GOT3 (cell line): ENCODE data around the gene WDR53.
"Not testable (repeated sequence)": the region's sequence is repeated elsewhere in the genome, so short reads cannot be mapped to it uniquely, and the experiment has no call there.

Source experiments
- DNase-seq: peaks from one replicate; lab custom pipeline; 2025; ENCODE audit warnings: mixed read lengths; lab: John Stamatoyannopoulos, UW

Gene WDR53

DNA sequence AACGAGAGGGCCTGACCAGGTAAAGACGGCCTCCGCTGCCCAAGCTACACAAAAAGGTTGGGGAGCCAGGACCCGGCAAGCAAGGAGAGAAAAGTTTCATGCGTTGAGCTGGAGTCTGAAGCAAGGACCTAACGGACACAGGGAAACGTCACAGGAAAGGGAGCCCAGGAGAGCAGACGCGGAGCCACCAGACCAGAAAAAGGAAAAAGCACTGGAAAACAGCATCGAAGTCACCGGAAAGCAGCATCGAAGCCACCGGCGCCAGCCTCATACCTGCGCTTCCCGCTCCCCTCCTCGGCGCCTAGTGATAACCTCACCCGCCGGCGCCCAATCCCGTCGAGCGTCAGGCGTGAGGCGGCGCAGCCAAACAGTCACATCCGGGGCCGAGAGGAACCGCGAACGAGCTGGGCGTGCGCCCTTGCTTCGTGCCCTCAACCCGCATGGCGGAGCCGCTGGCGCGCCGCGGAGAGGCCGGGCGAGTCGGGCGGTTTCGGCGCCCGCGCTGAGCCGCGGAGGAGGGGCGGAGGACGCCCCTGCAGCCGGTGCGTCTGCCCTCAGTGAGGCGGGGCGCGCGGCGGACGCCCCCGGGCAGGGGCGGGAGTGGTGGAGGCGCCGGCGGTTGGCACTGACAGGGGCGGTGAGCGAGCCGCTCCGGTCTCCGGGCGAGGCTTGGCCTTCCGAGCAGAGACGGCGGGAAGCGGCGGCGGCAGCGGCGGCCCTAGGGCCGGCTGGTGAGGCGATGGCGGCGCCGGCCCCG, at the start of gene WDR53, which contains the start of gene FBXO45:
TSS of gene WDR53 (minus strand) at position 309 of the 757 bp plus-strand sequence. CDS start 7,079 bp downstream, outside the sequence.
TSS of gene FBXO45 (plus strand) at position 415 of the 757 bp plus-strand sequence. CDS start at position 740, 325 bp downstream.
- peak; percentile 89 for DNase-seq

DNA sequence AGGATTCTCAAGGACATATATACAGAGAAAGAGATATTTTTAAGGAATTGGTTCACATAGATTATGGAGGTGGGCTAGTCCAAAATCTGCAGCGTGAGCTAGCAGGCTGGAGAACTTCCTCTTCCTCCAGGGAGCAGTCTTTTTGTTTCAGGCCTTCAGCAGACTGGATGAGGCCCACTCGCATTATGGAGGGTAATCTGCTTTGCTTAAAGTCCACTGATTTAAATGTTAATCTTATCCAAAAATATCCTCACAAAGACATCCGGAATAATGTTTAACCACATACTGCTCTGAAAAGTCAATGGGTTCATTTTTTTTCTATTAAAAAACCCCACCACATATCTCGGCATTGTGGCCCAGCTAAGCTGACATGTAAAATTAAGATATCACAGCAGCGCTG, 48.9 kb upstream of the WDR53 start:
- DNase-seq: no peak

- not testable (repeated sequence) for DNase-seq
These were observed 46.9 kb upstream of the WDR53 start for GRCh38 chr3:196615234-196615633.

DNA sequence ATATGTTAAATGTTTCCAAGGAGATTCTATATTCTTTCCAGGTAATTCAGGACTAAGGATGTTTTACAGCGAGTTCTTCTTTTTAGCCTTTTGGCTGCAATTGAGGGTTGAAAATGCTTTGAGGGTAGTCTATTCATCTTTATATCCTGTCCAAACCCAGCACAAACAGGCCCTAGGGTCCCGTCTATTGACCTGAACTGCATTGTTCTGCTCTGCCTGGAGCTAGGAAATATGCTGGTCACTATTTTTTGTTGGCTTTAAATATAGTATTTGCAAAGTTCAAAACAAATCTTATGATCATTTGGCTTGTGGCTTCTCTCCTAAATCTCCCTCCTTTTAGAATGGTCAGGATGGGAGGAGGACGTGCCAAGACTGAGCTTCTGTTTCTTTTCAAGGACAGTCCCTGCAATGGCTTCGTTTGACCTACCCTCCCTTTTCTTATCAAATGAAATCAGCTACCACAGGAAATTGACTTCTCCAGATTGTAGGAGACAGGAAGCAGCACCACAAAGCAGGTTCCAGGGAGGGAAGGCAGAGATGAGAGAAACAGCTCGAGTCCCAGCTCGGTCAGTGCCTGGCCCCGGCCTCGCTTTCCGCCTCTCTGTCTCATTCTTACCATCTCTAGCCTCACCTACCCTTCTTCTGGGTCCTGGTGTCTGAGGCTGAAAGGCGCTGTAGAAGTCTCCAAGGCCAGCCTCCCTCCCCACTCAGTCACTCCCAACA, 43.6 kb upstream of the WDR53 start:
- DNase-seq: no peak

DNA sequence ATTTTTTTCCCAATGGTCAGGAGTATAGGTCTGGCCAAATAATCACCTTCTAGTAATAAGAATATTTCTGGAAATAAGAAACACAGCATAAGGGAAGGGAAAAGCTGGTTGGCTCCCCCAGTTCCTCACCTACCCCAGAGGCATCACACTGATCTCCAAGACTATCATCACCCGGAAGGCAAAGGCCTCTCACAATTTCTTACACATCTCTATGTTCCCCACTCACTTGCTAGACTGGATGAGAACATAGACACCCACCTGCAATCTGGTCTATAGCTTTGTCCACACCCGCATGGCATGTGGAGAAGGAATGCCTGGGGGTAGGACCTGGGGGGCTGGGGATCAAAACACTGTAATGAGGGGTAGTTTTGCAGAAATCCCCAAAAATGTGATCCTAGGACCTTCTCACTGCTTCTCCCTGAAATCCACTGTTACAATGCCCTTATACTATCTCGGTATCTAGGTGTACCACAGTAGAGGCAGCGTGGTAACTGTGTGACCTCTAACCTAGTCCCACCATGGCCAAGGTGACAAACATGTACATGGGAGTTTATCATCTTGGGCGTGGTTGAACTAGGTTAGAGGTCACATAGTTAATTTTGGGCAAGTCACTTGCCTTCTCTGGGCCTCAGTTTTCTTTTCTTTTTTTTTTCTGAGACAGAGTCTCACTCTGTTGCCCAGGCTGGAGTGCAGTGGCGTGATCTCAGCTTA, 41.6 kb upstream of the WDR53 start:
- DNase-seq: no peak

GRCh38 chr3:196609343-196609775, 41.0 kb upstream of the WDR53 start:
- DNase-seq: peak; percentile 40

DNA sequence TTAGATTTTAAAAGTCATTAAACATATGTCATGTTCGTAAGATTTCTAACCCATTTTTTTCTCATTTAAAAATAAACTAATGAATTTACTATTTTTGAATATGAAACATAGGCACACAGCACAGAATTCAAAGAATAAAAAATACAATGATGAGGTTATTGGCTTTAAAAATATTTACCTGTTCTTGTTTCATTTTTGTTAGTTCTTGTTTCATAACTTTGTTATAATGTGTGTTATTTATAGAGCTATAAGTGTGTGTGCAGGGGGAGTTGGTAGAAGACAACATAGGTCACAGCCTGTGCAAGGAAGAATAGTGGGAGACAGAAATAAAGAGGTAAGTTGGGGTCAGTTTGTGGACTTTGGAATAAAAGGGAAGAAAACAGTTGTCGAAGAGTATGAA, 40.3 kb upstream of the WDR53 start:
- DNase-seq: no peak

DNA sequence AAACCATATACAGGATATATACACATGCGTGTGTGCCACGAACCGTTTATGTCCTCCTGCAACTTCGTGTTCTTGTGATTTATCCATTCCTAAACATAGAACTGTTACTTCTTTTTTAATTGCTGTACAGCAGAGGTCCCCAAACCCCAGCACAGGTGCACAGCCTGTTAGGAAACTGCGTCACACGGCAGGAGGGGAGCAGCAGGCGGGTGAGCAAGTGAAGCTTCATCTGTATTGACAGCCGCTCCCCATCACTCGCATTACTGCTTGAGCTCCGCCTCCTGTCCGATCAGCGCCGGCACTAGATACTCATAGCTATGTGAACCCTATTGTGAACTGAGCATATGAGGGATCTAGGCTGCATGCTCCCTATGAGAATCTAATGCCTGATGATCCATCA, 36.2 kb upstream of the WDR53 start:
- no peak for DNase-seq

DNA sequence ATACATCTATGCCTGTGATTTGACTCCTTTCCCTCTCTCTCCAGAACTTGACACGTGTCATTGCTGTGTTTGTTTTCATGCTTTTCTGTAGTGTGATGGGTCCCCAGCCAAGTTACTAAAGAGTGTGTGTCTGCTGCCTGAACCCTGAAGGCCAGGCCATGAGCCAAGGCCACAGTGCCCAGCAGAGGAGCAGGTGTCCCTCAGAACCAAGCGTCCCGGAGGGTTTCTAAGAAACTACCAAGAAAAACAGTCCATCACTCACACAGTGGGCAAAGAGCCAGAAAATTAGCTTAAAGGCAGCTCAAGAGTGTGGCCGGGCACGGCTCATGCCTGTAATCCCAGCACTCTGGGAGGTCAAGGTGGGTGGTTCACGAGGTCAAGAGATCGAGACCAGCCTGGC, 35.3 kb upstream of the WDR53 start:
- DNase-seq: no peak

DNA sequence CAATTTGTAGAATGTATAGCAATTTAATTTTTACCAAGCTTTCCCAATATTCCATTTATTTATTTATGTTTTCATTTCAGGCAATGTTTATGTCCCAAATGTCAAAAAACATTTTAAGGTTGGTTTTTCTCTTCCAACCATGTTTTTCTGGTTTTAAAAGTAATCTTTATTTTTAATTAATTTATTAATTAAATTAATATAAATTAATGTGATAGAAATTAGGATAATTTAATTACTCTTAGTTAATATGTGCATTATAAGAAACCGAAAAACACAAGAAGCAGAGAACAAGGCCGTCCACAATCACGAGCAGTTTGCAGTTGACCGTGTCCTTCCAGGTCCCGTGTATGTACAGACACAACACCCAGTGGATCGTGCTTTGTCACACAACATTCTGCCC, 34.3 kb upstream of the WDR53 start:
- DNase-seq: no peak

- DNase-seq: no peak
These were observed 32.0 kb upstream of the WDR53 start for GRCh38 chr3:196600359-196600758.

- DNase-seq: no peak
These were observed 31.4 kb upstream of the WDR53 start for GRCh38 chr3:196599734-196600128.

DNA sequence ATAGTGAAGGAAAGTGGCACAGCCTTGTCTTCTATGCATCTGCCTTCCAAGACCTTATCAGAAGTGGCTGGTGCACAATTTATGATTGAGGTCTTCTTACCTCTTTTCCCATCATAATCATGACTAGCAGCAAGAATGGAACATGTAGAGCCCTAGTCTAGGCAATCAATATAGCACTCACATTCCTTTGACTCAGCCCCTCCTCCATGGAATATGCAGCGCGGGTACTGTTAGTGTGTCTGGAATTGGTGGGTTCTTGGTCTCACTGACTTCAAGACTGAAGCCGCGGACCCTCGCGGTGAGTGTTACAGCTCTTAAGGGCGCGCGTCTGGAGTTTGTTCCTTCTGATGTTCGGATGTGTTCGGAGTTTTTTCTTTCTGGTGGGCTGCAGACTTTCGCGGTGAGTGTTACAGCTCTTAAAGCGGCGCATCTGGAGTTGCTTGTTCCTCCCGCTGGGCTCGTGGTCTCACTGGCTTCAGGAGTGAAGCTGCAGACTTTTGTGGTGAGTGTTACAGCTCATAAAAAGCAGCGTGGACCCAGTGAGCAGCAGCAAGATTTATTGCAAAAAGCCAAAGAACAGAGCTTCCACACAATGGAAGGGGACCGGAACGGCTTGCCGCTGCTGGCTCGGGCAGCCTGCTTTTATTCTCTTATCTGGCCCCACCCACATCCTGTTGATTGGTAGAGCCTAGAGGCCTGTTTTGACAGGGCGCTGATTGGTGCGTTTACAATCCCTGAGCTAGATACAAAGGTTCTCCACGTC, 29.8 kb upstream of the WDR53 start:
- not testable (repeated sequence) for DNase-seq

GRCh38 chr3:196596355-196596754, 28.0 kb upstream of the WDR53 start:
- no peak for DNase-seq

DNA sequence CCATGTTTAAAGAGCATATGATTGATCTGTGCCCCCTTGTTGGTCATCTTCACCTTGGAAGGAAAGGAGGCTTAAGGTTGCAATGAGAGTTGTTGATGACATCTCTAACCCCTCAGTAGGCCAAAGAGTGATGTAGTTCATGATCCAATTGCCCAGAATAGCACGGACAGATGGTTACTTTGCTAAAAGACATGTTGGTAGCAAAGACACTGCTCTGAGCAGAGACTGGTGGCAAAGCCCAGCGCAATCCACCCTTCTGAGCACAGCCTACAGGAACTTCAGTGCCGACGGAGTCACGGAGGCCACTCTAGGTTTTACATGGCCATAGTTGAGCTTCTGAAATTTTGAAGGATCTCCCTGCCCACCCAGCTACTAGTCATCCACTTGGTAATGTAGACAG, 21.9 kb upstream of the WDR53 start:
- no peak for DNase-seq

DNA sequence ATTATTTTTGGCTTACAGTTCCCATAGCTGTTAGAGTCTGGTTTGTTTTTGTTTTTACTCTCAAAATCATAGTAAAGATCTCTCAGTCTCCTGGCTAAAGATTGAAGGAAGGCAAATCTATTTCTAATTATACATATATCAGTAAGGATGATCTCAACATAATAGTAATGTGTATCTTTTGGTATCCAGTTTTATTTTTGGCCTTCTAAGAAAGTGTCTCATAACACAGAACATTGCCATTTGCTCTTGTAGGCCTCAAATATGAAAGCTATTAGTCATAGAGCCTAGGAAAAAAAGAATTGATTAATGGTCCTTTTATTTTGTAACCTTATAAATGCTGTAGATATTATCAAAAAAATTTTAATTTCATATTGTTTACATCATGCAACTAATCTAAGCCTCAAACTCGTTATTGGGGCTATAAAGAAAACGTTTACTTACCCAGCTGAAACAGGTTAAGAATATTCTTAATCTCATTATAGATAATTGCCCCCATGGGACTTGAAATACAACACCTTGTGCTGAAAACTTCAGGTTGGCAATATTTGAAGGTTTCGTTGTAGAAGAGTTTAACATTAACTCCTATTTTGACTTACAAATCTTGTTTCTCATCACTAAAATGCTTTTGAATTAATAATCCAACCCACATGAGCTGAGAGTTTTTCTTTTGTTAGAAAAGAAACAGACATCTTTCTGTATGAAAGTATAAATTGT, 16.8 kb upstream of the WDR53 start:
- DNase-seq: no peak

- DNase-seq: no peak
These were observed 4.0 kb upstream of the WDR53 start for GRCh38 chr3:196572389-196572788.

DNA sequence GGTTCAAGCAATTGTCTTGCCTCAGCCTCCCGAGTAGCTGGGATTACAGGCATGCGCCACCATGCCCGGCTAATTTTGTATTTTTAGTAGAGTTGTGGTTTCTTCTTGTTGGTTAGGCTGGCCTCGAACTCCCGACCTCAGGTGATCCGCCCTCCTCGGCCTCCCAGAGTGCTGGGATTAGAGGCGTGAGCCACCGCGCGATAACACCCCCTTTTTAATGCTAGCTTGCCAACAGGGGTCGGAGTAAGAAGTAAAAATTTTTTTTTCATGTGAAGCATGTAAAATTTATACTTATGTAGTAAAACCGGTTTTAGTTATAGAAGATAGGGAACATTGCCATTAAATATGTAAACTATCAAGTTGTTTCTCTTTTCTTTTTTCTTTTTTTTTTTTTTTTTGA, 2.0 kb upstream of the WDR53 start:
- DNase-seq: not testable (repeated sequence)

- no peak for DNase-seq
These were observed 706 bp upstream of the WDR53 start for GRCh38 chr3:196569003-196569516.

DNA sequence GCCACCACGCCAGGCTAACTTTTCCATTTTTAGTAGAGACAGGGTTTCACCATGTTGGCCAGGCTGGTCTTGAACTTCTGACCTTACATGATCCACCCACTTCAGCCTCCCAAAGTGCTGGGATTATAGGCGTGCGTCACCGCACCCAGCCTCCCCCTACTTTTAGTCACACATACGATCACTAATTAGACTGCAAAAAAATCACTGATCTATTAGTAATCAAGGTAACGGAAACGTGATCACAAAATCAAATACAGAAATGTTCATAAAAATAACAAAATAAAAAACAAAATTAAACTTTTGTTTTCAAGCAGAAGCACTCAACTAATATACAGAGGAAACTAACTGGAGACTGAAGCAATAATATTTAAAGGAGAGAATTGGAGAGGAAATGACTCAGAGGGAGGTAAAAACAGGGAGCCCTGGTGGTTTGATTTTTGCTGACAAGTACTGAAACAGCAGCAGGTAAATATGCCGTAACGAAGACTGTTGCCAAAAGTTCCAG, 4.6 kb downstream of the WDR53 start:
- DNase-seq: no peak

- DNase-seq: no peak
These were observed 8.5 kb downstream of the WDR53 start for GRCh38 chr3:196559826-196560225.
